Kidney epithelial cell (primary cell): ENCODE data around the gene RGL3. TPM values are rescaled to one million over a fixed set of nuclear protein-coding genes. Genes with fewer than 3 reads are reported as not detected.
A peak's percentile ranks its signal among the peaks of the same experiment; 100 is the strongest.
"Not testable (repeated sequence)": the region's sequence is repeated elsewhere in the genome, so short reads cannot be mapped to it uniquely, and the experiment has no call there.

Experiments
- DNase-seq: peaks from one replicate; pipeline ENCODE4 v3.0.0-alpha.2; 2010; ENCODE audit warnings: low read depth
- H3K27me3 ChIP-seq: 2 replicates; pipeline ENCODE4 v1.6.0; 2011; ENCODE audit warnings: low read length; ENCODE audit not compliant: control insufficient read depth, insufficient read depth
- H3K36me3 ChIP-seq: 2 replicates; pipeline ENCODE4 v1.5.1; 2011; ENCODE audit warnings: low read length; ENCODE audit not compliant: control insufficient read depth, insufficient read depth
- H3K4me3 ChIP-seq: 2 replicates; pipeline ENCODE4 v1.5.1; 2011; ENCODE audit warnings: low read depth, mild to moderate bottlenecking, control low read depth, low read length
- CTCF ChIP-seq: IDR thresholded peaks from 2 replicates; pipeline ENCODE4 v1.5.1; 2011; ENCODE audit warnings: mild to moderate bottlenecking, moderate library complexity, low read length, control low read depth, inconsistent platforms; ENCODE audit not compliant: insufficient read depth, poor library complexity, severe bottlenecking
- total RNA-seq: library from RNA; depleted of rRNA; stranded (reverse); fragments of >200 nt; gene quantifications from 2 replicates; pipeline ENCODE4 v1.2.3, GENCODE V29; 2015

The RGL3 gene
- total RNA-seq, 1 donor from 2014 or later: 10.2 TPM

- TF ChIP-seq CTCF: no peak
- Histone ChIP-seq H3K27me3 (peaks cover 2% of the 10 kb centered on the region), H3K4me3 (no peak overlapping the region), H3K36me3 (no peaks in the 10 kb centered on the region)
- no peak for DNase-seq
Observed at GRCh38 chr19:11356676-11357550, 62.2 kb downstream of the RGL3 start.

- Histone ChIP-seq H3K4me3 (peak overlapping the region; percentile 56), H3K27me3 (peaks cover 6% of the 10 kb centered on the region), H3K36me3 (no peaks in the 10 kb centered on the region)
- no peak for TF ChIP-seq CTCF
- DNase-seq: no peak
Observed at GRCh38 chr19:11356074-11356397, 63.1 kb downstream of the RGL3 start.

GRCh38 chr19:11355160-11356073 lies 63.7 kb downstream of the RGL3 start, which contains the start of gene PLPPR2:
PLPPR2 (plus strand) TSS chr19:11355432; CDS start chr19:11357674, 2,242 bp downstream.
- DNase-seq: no peak
- Histone ChIP-seq H3K27me3 (peaks cover 6% of the 10 kb centered on the region), H3K4me3 (peak within 1 kb of the TSS; percentile 56), H3K36me3 (no peaks in the 10 kb centered on the region)
- no peak for TF ChIP-seq CTCF

GRCh38 chr19:11354102-11354501 lies 65.0 kb downstream of the RGL3 start:
- H3K27me3 ChIP-seq, DNase-seq, H3K4me3 ChIP-seq, H3K36me3 ChIP-seq: not testable (repeated sequence)

- Histone ChIP-seq H3K4me3 (no peak overlapping the region), H3K36me3 (no peaks in the 10 kb centered on the region), H3K27me3 (peaks cover 4% of the 10 kb centered on the region)
- TF ChIP-seq CTCF: no peak
- no peak for DNase-seq
Observed at GRCh38 chr19:11349171-11349570, 69.9 kb downstream of the RGL3 start.

GRCh38 chr19:11347546-11348039 lies 71.5 kb downstream of the RGL3 start:
- TF ChIP-seq CTCF: no peak

More at GRCh38 chr19:11347546-11348039, 71.5 kb downstream of the RGL3 start:
- no peaks in the 10 kb centered on the region for H3K36me3 ChIP-seq
- no peak overlapping the region for H3K4me3 ChIP-seq
- peaks cover 4% of the 10 kb centered on the region for H3K27me3 ChIP-seq
- no peak for DNase-seq
